Activated B cell treated with CpG ODN at 0.5 μM for 24 hours (primary cell): ENCODE data around the gene EXOC6. TPM values are rescaled to one million over a fixed set of nuclear protein-coding genes. Genes with fewer than 3 reads are reported as not detected.
"Not testable (repeated sequence)": the region's sequence is repeated elsewhere in the genome, so short reads cannot be mapped to it uniquely, and the experiment has no call there.

Source experiments
- ATAC-seq: fragments of 200-7000 bp; cut with Tn5 transposase; one replicate; pipeline ENCODE4 v1.10.0; 2021; ENCODE audit warnings: low read depth, mild to moderate bottlenecking, moderate library complexity
- CTCF ChIA-PET: fragments of 350-600 bp; sonication (Branson Sonifier 250); formaldehyde crosslinking; loops from one replicate; lab custom pipeline; 2021; ENCODE audit warnings: antibody characterized with exemption; lab: Charles Lee
- POLR2A ChIA-PET: fragments of 350-600 bp; sonication (Branson Sonifier 250); formaldehyde crosslinking; loops from one replicate; lab custom pipeline; 2021; ENCODE audit warnings: antibody characterized with exemption; lab: Charles Lee
- DNase-seq: peaks from one replicate; pipeline ENCODE4 v3.0.0; 2022
- H3K27ac Mint-ChIP-seq: one replicate; pipeline ENCODE4 v1.8.0; 2020; ENCODE audit warnings: mixed read lengths
- H3K27me3 Mint-ChIP-seq: one replicate; pipeline ENCODE4 v1.8.0; 2021; ENCODE audit warnings: mixed read lengths
- H3K36me3 Mint-ChIP-seq: one replicate; pipeline ENCODE4 v1.8.0; 2021; ENCODE audit warnings: low read depth, mixed read lengths
- H3K4me1 Mint-ChIP-seq: one replicate; pipeline ENCODE4 v1.8.0; 2021; ENCODE audit warnings: mixed read lengths
- H3K4me3 Mint-ChIP-seq: one replicate; pipeline ENCODE4 v1.8.0; 2020; ENCODE audit warnings: mild to moderate bottlenecking, mixed read lengths
- H3K9me3 Mint-ChIP-seq: one replicate; pipeline ENCODE4 v1.8.0; 2020; ENCODE audit warnings: mixed read lengths
- intact Hi-C: fragments of 100-400 bp; cut with micrococcal nuclease; formaldehyde crosslinking; loops from one replicate; pipeline ENCODE4 v1.15.1; 2024
- total RNA-seq: library from RNA; stranded (reverse); gene quantifications from 2 replicates; pipeline ENCODE4 v1.2.3, GENCODE V29; 2022
- TF ChIP-seq, protein P1 (sequence below): fragments of 200-600 bp; IDR thresholded peaks from one replicate; pipeline ENCODE4 v1.8.0; 2022; ENCODE audit warnings: antibody characterized with exemption, mild to moderate bottlenecking

The EXOC6 gene
- total RNA-seq, 1 donor from 2014 or later: 17.3 TPM

- POLR2A ChIA-PET: no interaction called here
- no peak overlapping the region for H3K27ac Mint-ChIP-seq
Measured at GRCh38 chr10:92946491-92946890, 98.2 kb downstream of the EXOC6 start.

DNA sequence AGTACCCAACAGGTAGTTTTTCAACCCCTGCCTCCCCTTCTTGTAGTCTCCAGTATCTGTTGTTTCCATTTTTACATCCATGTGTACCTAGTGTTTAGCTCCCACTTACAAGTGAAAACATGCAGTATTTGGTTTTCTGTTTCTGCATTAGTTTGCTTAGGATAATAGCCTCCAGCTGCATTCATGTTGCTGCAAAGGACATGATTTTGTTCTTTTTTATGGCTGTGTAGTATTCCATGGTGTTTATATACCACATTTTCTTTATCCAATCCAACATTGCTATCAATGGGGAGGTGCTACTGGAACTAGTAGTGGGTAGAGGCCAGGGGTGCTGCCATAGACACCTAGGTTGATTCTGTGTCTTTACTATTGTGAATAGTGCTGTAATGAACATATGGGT is 104.3 kb downstream of the EXOC6 start:
- DNase-seq, ATAC-seq, H3K27ac Mint-ChIP-seq, CTCF ChIA-PET, H3K27me3 Mint-ChIP-seq, intact Hi-C loops, POLR2A ChIA-PET, H3K4me3 Mint-ChIP-seq, H3K9me3 Mint-ChIP-seq, H3K4me1 Mint-ChIP-seq: not testable (repeated sequence)
- H3K36me3 Mint-ChIP-seq: peaks cover 66% of the 10 kb centered on the region

More at GRCh38 chr10:92946491-92946890, 98.2 kb downstream of the EXOC6 start:
- DNase-seq (no peak), ATAC-seq (no peak)
- CTCF ChIA-PET: no interaction called here
- Mint-ChIP-seq H3K9me3 (peaks cover 2% of the 10 kb centered on the region), H3K4me1 (no peaks in the 10 kb centered on the region), H3K27me3 (no peaks in the 10 kb centered on the region), H3K36me3 (peaks cover 69% of the 10 kb centered on the region), H3K4me3 (no peak overlapping the region)
- TF ChIP-seq, protein P1, sequence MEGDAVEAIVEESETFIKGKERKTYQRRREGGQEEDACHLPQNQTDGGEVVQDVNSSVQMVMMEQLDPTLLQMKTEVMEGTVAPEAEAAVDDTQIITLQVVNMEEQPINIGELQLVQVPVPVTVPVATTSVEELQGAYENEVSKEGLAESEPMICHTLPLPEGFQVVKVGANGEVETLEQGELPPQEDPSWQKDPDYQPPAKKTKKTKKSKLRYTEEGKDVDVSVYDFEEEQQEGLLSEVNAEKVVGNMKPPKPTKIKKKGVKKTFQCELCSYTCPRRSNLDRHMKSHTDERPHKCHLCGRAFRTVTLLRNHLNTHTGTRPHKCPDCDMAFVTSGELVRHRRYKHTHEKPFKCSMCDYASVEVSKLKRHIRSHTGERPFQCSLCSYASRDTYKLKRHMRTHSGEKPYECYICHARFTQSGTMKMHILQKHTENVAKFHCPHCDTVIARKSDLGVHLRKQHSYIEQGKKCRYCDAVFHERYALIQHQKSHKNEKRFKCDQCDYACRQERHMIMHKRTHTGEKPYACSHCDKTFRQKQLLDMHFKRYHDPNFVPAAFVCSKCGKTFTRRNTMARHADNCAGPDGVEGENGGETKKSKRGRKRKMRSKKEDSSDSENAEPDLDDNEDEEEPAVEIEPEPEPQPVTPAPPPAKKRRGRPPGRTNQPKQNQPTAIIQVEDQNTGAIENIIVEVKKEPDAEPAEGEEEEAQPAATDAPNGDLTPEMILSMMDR: no peak
- intact Hi-C loops: no loop called here

DNA sequence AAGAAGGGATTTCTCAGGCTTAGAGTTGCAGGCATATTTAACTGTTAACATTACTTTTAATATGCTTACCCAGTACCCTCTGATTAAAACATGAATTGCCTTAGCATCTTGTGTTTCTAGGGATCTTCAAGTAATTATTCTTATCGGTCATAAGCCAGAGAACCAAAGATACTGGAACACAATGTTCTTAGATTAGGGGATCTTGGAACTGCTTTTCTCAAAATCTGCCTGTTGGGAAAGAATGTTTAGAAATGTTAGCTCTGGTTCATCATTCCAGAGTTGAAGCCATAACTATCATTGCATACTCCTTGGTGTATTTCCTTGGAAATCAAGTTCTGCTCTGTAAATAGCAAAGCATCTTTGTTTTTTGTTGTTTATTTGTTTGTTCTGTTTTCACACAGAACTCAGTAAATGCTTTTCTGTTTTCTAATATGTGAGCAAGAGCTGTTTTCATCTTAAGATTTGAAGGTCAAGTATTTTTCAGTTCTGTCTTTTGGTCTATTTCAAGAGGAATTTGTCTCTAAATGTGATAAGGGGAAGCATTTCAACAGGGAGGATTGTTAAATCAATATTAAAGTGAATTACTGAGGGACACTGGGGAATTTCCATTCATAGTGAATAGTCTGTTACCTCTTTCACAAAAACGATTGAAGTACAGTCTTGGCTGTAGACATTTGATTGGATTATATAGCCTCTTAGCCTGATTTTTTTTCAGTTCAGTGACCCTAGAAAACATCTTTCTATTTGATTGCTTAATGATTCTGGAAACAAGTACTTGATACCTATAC is 109.1 kb downstream of the EXOC6 start:
- H3K9me3 Mint-ChIP-seq: peaks cover 2% of the 10 kb centered on the region
- POLR2A ChIA-PET: interaction anchor here (0.5 kb wide), 1 partner anchor 23 kb away, joined by 3 read pairs; no protein-coding TSS in a partner anchor
- intact Hi-C loops: no loop called here
- peaks cover 2% of the 10 kb centered on the region for H3K4me1 Mint-ChIP-seq
- DNase-seq (no peak), ATAC-seq (no peak)
- H3K36me3 Mint-ChIP-seq: peaks cover 69% of the 10 kb centered on the region
- H3K27me3 Mint-ChIP-seq: no peaks in the 10 kb centered on the region
- CTCF ChIA-PET: no interaction called here
- no peak overlapping the region for H3K27ac Mint-ChIP-seq
- no peak overlapping the region for H3K4me3 Mint-ChIP-seq
- TF ChIP-seq, protein P1: no peak

DNA sequence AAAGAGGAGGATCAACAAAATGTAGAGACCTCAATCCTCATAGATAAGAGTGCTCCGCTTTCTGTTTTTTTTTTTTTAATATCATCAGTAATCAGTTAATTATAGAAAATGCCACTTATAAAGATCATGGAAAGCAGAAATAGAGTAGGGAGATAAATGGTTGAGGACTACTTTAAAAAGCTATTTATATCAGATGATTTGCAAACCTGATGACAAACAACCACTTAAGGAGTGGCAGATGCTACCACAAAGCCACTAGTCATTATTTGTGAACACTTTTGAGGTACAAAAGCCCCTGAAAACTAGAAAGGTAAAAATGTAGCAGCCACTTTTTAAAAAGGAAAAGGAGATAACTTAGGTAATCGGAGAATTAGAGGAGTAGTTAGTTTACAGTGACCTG is 113.3 kb downstream of the EXOC6 start:
- Mint-ChIP-seq H3K27ac (no peak overlapping the region), H3K36me3 (peaks cover 48% of the 10 kb centered on the region), H3K27me3 (no peaks in the 10 kb centered on the region), H3K4me3 (no peak overlapping the region), H3K4me1 (peaks cover 4% of the 10 kb centered on the region), H3K9me3 (no peaks in the 10 kb centered on the region)
- DNase-seq: no peak
- ChIA-PET CTCF (interaction anchor here (0.6 kb wide), 1 partner anchor 391 kb away, joined by 3 read pairs; no protein-coding TSS in a partner anchor), POLR2A (no interaction called here)
- intact Hi-C loops: no loop called here
- ATAC-seq: no peak
- TF ChIP-seq, protein P1: no peak

GRCh38 chr10:92965314-92965713 is 117.0 kb downstream of the EXOC6 start:
- peaks cover 4% of the 10 kb centered on the region for H3K4me1 Mint-ChIP-seq
- H3K36me3 Mint-ChIP-seq: peaks cover 28% of the 10 kb centered on the region
- TF ChIP-seq, protein P1: no peak
- no peaks in the 10 kb centered on the region for H3K9me3 Mint-ChIP-seq
- intact Hi-C loops: loop anchor here (1.0 kb wide), 1 partner anchor 387 kb away; no protein-coding TSS in a partner anchor
- no peak for DNase-seq
- H3K4me3 Mint-ChIP-seq: no peak overlapping the region
- no peak for ATAC-seq
- ChIA-PET CTCF (interaction anchor here (0.7 to 1.9 kb wide), 8 partner anchors 9 to 392 kb away, joined by 3 to 6 read pairs (median 4); no protein-coding TSS in a partner anchor), POLR2A (no interaction called here)
- no peaks in the 10 kb centered on the region for H3K27me3 Mint-ChIP-seq
- H3K27ac Mint-ChIP-seq: no peak overlapping the region
